Subcutaneous adipose tissue (tissue), 4 donors: ENCODE data around the gene JSRP1. TPM values are rescaled to one million over a fixed set of nuclear protein-coding genes. Genes with fewer than 3 reads are reported as not detected.

Experiments
- CTCF ChIP-seq: fragments of 450-650 bp; IDR thresholded peaks from one replicate; pipeline ENCODE4 v1.5.1; 2016; ENCODE audit warnings: low read depth, mild to moderate bottlenecking, control low read depth, antibody characterized with exemption, moderate library complexity
- total RNA-seq, 4 donors: library from RNA; depleted of rRNA; stranded (reverse); fragments of >200 nt; gene quantifications; one replicate each; pipeline ENCODE4 v1.1.0, GENCODE V29; 2016

Gene JSRP1
- total RNA-seq, 4 donors from 2014 or later: not detected

GRCh38 chr19:2278459-2279158, 22.4 kb upstream of the JSRP1 start:
- TF ChIP-seq CTCF: no peak

GRCh38 chr19:2277138-2277537, 20.9 kb upstream of the JSRP1 start:
- no peak for TF ChIP-seq CTCF

GRCh38 chr19:2276429-2276986, 20.3 kb upstream of the JSRP1 start:
- no peak for TF ChIP-seq CTCF

GRCh38 chr19:2275588-2276428, 19.6 kb upstream of the JSRP1 start:
- TF ChIP-seq CTCF: no peak

- TF ChIP-seq CTCF: no peak
These were observed 18.8 kb upstream of the JSRP1 start for GRCh38 chr19:2274931-2275535.

- no peak for TF ChIP-seq CTCF
These were observed 18.0 kb upstream of the JSRP1 start for GRCh38 chr19:2274185-2274711.
